NCI-H146 treated with DMSO at 0.1 percent for 48 hours (cell line): ENCODE data around the gene NDOR1.
"Not testable (repeated sequence)": the region's sequence is repeated elsewhere in the genome, so short reads cannot be mapped to it uniquely, and the experiment has no call there.

Experiments used
- DNase-seq: peaks from one replicate; lab custom pipeline; 2025; ENCODE audit not compliant: unreplicated experiment; lab: John Stamatoyannopoulos, UW

NDOR1 gene

DNA sequence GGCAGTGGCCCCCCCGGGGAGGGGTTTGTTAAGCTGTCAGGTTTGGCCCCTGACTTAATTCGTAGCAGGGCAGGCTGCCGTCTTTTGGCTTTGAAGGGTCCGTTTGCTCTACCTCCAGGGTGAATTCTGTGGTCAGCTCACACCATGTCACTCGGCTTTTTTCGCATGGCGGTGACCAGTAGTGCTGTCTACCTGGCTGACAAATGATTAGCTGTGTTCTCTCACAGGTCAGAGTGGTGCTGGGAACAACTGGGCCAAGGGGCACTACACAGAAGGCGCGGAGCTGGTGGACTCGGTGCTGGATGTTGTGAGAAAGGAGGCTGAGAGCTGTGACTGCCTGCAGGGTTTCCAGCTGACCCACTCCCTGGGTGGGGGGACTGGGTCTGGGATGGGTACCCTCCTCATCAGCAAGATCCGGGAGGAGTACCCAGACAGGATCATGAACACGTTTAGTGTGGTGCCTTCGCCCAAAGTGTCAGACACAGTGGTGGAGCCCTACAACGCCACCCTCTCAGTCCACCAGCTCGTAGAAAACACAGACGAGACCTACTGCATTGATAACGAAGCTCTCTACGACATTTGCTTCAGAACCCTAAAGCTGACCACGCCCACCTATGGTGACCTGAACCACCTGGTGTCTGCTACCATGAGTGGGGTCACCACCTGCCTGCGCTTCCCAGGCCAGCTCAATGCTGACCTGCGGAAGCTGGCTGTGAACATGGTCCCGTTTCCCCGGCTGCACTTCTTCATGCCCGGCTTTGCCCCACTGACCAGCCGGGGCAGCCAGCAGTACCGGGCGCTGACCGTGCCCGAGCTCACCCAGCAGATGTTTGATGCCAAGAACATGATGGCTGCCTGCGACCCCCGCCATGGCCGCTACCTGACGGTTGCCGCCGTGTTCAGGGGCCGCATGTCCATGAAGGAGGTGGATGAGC is 37.0 kb downstream of the NDOR1 start:
- DNase-seq = no peak

DNA sequence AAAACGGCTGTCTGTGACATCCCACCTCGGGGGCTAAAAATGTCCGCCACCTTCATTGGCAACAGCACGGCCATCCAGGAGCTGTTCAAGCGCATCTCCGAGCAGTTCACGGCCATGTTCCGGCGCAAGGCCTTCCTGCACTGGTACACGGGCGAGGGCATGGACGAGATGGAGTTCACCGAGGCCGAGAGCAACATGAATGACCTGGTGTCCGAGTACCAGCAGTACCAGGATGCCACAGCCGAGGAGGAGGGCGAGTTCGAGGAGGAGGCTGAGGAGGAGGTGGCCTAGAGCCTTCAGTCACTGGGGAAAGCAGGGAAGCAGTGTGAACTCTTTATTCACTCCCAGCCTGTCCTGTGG is 37.7 kb downstream of the NDOR1 start:
- DNase-seq = not testable (repeated sequence)

DNA sequence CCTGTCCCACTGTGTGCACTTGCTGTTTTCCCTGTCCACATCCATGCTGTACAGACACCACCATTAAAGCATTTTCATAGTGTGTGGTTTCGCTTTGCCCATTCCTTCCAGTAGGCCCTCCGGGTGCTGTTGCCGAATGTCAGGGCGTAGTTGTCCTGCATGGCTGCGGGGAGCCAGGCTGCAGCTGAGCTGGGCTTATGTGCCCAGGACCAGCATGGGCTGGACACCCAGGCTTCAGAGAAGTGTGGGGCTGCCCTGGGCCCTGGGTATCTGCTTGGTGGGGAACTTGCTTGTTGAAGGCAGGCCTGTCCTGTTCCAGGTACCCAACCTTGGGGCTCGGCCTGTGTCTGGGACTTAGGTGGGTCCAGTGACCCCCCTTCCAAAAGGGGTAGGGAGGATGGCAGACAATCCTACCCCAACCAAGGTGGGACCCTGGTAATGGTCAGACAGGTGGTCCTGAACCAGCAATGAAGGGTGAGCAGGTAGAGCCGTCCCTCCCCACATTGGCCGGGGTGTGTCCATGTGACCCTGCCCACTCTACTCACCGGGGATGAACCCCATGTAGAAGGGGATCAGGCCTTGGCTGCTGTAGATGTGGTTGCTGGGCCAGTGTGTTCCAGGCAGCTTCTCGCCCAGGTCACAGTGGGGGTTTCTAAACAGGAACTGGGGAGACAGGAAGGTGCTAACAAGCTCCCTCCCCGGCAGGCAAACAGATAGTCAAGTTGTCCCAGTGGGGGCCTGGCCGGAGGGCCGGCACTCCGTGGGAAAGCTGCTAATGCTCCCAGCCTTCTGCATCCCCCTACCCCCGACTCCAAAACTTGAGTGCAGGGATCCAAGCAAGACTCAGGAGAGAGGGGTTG is 38.4 kb downstream of the NDOR1 start:
- DNase-seq = no peak

DNA sequence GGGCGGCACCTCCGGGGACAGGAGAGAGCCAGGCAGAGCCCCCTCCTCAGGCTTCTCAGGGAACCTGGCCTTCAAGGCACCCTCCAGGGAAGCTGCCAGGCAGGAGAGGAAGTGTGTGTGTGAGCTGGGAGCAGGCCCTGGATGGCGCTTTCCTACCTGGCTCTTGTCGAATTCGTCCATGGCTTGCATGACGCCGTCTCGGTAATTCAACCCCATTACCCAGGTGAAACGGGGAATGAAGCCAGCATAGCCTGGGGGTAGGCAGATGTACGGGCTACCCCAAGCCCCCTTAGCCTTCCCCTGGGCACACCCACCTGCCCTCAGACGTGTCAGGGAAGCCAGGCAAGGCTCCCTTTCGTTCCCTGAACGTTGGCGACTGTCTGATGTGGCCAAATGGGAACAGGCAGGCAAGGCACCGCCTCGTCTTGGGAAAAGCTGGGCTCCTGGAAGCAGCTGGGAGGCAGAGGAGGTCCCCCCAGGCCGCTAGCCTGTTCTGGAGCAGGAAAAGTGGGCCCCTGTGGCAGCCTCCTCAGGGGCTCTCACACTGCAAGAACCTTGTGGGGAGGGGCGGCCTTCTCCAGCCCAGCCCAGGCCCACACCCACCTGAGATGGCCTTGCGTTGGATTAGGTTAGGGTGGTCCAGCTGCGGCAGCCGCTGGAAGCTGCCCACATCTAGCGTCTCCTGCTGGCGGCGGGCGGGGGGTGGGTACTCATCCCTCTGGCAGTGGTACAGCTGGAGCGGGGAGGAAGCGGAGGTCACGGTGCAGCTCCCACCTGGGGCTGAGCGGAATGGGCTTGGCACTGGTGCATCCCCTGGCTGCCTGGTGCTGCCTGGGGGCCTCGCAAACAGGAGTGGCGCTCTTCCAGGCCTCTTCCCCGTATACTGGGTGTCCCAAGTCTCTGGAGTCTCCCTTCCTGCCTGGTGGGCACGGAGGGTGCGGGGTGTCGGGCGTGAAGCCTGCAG is 39.3 kb downstream of the NDOR1 start:
- no peak for DNase-seq

DNA sequence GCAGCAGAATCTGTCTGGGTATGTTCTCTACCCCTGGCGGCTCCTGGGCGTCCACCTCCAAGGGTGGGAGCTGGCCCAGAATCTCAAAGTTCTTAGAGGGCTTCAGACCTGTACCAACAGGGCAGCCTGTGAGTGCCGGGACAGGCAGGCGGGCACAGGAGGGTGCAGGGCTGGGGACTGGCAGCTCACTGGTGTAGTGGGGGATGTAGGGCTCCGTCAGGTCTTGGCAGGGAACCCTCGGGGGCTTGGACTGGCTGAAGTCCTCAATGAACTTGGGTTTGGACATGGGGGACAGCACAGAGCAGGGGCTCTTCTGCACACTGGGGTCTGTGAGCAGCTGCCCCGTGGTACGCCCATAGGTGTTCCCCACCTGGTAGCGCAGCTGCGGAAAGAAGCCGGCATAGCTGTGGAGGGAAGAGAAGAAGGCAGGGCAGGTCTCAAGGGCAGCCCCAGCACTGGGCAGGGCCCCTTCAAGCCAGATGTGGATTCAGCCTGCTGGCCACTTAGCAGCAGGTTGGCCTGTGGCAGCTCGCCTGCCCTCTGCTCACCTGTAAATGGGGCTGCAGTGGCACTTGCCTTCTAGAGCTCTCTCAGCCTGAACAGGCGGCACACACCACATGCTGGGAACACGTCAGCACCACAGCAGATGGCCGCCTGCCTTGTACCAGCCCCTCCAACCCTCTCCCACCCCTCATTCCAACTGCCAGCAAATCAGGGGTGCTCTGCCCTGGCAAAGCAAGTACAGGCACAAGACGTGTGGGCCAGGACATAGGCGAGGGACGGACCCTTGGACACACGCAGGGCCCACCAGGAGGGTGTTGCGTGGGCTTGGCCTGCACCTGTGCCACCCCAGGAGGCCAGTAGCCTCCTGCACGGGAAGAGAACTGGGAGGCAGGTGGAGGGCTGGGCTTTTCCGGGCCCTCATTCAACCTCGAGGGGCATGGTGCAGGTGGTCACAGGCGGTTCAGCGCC is 40.2 kb downstream of the NDOR1 start:
- no peak for DNase-seq

DNA sequence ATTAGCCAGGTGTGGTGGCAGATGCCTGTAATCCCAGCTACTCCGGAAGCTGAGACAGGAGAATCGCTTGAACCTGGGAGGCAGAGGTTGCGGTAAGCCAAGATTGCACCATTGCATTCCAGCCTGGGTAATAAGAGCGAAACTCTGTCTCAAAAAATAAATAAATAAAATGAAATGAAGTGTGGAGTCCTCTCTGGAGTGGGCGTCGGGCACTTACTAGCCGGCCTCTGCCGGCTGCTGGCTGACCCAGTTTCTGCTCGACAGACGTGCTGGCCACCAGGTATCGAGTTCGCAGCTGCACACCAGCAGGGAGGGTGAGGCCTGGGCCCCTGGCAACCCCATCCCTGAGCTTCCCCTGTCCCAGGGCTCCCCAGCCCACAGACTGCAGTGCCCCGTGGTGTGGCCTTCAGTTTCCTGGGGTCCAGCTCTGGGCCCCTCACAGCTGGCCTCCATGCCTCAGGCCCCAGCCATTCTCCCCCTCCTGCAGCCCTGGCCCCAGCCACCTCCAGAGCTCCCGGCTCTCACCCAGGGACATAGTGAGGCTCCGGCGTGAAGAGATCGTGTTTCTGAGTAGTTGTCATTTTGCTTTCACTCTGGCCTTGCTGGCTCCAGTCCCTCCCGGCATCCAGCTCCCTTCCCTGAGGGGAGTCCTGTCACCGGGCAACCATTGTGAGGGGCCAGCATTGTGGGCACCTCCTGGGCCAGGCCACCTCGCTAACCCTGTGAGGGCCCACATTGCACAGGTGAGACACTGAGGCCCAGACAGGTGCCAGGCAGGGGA is 41.8 kb downstream of the NDOR1 start:
- no peak for DNase-seq

DNA sequence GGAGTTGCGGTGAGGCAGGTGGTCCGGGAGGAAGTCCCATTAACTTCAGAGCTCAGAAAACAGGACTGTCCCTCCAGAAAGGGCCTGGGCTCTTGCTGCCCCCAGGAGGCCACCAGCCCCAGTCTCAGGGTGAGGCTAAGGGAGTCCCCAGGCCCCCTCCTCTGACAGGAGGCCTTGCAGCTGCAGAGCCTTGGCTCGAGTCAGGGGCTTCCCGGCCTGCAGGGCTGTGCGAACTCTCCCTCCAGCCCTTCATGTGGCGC is 42.3 kb downstream of the NDOR1 start:
- DNase-seq = no peak

DNA sequence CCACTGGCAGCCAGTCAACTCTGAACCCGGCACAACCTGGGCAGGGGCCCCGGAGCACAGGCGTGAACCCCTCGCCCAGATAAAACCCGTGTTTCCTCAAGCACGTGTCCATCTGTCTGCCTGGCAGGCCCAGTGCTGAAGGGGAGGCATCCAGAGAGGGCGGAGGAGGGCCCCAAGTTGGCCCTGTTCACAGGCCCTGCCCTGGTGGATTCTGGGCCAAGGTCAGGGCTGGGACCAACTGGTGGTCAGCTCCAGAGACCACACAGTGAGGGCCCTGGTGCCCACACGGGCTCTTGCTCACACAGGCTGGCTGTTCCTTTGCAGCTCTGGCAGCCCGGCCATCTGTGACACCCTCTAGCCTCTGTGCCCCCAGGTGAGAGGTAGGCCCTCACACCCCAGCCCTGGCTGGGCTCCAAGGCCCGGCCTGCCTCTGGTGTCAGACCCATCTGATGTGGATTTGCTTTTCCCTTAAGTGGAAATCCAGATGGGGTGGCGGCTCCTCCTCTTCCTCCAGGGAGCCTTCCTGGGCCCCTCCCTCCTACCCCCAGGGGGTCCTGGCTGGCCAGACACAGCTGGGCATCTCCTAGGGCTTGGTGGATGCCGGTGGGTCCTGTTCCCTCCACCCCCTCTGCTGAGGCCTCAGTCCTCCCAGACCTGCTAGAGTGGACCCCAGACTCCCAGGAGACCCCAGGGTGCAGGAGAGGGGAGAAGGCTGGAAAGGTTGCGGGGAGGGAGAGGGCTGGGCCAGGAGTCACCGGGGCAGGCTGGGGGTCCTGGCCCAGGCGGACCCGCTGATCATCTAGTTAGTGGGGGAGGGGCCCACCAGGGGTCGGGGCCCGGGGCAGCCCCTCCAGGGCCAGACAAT is 45.1 kb downstream of the NDOR1 start:
- DNase-seq = no peak

DNA sequence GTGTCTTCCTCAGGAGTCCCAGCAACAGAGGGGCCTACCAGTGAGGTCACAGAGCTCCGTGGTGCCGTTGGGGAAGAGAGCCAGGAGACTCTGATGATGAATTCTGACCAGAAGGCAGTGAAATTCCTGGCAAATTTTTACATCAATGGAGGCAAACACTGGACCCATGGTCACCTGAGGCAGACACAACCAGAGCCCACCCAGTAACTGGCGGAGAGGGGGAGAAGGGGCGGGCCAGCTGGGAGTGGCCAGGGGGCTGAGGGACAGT is 45.6 kb downstream of the NDOR1 start, which contains the start of gene STPG3:
Gene STPG3, plus strand, starts transcription at position 93 of the 268 bp plus-strand sequence. Its CDS starts 1 bp downstream, at position 94.
- no peak for DNase-seq

DNA sequence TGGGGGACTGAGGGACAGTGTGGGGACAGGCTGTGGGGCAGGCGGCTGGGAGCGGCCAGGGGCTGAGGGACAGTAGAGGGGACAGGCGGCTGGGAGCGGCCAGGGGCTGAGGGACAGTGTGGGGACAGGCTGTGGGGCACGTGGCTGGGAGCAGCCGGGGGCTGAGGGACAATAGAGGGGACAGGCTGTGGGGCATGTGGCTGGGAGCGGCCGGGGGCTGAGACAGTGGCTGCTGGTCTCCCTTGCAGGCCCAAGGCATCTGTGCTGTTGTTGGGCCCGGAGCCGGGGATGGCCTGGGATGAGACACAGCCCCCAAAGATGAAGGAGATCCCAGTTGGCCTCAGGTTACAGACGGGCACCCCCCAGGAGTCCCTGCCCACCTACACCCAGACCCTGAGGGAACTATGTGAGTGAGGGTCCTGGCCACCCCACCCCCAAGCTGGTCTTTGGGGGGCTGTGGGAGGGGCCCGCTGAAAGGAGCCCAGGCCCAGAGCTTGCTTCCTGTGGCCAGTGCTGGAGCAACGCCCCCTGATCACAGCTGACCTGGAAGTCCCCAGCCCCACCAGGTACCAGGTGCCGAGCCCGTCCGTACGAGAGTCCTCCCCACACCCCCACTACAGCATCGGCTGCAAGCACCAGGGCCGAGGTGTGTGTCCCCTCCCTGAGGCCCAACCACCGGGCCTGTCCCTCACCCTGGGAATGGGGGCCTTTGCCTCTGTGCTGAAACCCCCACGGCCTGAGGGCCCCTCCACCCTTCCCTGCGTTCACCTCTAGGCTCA is 46.2 kb downstream of the NDOR1 start:
- no peak for DNase-seq

DNA sequence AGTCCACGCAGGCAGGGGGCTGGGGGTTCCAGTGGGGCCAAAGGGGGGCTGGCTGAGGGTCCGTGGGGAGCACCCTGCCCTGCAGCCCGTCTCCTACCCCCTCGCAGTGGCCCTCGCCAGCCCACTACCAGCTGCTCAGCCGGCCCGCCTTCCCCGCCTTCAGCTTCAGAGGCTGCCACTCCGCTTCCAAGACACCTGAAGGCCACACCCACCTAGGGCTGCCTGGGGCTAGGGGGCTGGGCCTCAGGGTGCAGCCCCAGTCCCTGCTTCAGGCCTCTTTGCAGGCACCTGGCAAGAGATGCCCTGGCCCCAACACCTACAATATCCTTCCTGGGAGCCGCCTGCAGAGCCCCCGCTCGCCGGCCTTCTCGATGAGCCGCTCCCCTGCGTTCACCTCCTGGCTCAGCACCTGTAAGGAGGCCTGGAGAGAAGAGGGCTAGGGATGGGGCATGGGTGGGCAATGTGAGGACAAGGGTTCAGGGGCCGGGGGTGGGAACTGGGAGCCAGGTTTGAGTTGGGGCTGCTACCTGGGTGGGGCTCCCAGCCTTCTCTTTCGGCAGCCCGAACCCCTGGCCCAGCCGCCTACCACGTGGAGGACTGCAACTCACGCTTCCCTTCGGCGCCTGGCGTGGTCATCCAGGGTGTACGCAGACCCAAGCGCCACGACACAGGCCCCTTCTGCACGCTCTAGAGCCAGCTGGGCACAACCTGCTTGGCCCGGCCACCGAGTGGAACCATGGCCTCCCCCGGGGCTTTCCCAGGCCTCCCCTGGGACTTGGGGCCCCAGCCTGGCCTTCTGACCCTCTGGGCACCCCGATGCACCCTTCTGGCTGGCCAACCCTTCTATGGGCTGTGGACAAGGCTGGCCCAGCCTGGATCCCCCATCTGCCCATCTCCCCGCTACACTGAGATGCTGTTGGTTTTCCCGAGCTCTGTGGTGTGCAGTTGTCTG is 47.3 kb downstream of the NDOR1 start:
- no peak for DNase-seq

DNA sequence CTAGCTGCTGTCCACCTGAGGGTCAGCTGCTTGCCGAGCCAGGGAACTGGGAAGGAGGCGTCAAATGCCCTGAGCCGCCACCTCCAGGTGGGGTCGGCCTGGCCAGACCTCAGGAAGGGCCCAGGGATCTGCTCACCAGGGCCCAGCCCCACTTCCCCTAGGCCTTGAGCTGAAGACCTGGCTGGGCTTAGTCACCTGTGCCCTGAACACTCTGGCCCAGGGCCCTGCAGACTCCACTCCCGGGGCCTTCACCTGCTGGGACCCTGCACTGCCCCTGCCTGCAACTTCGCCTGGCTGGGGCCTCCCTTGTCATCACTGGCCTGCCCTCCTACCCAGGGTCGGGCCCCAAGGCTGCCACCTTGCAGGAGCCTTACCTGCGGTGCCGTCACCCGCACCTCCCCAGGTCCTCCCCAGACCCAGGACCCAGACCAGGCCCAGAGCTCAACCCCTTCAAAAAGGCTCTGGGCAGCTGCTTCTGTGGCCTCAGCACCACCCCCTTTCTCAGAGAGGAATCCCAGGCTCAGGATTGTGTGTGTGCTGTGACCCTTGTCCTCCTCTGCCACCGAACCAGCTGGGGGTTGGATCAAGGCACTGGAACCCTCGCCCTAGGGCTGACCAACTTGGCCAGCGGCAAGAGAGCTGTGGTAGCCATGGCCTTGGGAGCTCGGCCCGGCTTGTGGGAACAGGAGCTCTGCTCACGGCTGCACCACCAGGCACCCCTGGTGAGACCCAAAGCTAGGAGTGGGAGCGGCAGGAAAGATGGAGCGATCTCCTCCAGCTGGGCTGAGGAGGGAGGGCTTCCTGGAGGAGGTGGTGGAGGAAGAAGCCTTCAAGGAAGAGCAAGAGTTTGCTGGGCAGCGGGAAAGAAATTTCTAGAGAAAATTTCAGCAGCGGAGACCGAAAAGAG is 48.5 kb downstream of the NDOR1 start:
- no peak for DNase-seq

DNA sequence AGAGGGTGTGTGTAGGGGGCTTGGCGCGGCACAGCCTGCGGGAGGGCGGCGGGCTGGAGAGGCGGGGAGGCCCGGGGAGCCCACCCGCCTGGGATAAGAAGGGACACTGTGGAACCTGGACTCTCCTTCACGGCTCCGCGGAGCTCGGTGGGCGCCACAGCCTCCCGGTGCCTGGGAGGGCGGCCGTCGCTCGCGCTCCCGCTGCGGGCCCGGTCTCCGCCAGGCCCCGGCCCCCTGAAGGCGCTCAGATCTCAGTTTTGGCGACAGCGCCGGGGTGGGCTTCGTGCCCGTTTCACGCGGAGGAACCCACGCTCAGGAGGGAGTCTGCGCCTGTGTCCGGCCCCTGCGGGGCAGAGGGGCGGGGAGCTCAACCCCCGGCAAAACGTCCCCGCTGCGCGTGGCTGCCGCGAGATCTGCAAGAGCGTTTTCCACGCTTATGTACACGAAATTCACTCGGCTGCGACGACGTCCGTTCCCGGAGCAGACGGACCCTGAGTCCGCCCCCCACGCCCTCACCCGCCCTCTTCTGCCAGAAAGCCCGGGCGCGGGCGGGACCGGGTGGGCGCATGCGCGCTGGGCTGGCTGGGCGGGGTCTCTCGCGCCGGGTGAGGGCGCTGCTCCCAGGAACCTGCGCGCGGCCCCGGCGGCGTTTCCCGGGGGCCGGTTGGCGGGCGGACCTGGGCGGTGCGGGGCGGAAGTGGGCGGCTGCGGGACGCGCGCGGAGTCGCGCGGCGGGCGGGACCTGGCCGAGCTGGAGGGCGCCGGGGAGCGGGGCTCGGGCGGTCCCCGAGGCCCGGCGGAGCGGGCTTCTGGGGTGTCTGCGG is 49.3 kb downstream of the NDOR1 start, which contains the start of gene NELFB:
Gene NELFB, plus strand, starts transcription at position 704 of the 824 bp plus-strand sequence.
- peak; percentile 48 for DNase-seq

DNA sequence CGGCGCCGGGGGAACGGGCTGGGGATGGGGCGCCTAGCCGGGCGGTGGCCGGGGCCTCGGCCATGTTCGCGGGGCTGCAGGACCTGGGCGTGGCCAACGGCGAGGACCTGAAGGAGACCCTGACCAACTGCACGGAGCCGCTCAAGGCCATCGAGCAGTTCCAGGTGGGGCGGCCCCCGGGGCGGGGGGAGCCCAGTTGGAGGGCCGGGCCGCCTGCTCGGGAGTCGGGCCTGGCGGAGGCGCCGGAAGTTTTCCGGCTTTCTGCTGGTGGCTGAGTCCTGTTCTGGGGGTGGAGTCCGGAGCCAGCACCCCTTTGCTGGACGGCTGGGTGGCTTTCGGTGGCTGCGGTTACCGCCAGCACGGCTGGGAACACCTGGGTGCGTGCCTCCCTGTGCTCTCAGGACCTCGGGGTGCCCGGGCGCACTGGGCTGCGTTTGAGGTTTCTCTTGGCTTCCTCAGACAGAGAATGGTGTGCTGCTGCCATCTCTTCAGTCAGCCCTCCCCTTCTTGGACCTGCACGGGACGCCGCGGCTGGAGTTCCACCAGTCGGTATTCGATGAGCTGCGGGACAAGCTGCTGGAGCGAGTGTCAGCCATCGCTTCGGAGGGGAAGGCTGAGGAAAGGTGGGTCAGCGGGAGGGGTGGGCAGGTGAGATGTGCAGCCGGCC is 50.1 kb downstream of the NDOR1 start:
- DNase-seq = no peak
